HG02973 (cell line): ENCODE results near the gene RINT1.
"Not testable (repeated sequence)": the region's sequence is repeated elsewhere in the genome, so short reads cannot be mapped to it uniquely, and the experiment has no call there.

Experiments
- ATAC-seq: cut with Tn5 transposase; IDR thresholded peaks from one replicate; pipeline ENCODE4 v1.9.1; 2021; ENCODE audit warnings: moderate library complexity; ENCODE audit not compliant: unreplicated experiment

Gene RINT1

GRCh38 chr7:105531792-105532671 lies at the start of gene RINT1:
Gene RINT1, plus strand, starts transcription at chr7:105532201. Its CDS starts 115 bp downstream, at chr7:105532316.
- ATAC-seq, result peak; percentile 91

- no peak for ATAC-seq
Observed at GRCh38 chr7:105487579-105488571, 44.1 kb upstream of the RINT1 start.

GRCh38 chr7:105489409-105489808 lies 42.6 kb upstream of the RINT1 start:
- ATAC-seq, result no peak

- no peak for ATAC-seq
Observed at GRCh38 chr7:105493196-105493922, 38.6 kb upstream of the RINT1 start.

- ATAC-seq, result no peak
Observed at GRCh38 chr7:105493923-105494315, 38.1 kb upstream of the RINT1 start.

GRCh38 chr7:105496521-105496920 lies 35.5 kb upstream of the RINT1 start:
- no peak for ATAC-seq

GRCh38 chr7:105497016-105497415 lies 35.0 kb upstream of the RINT1 start:
- ATAC-seq, result no peak

- no peak for ATAC-seq
Observed at GRCh38 chr7:105502173-105502572, 29.8 kb upstream of the RINT1 start.

GRCh38 chr7:105512415-105512814 lies 19.6 kb upstream of the RINT1 start:
- ATAC-seq, result no peak

- no peak for ATAC-seq
Observed at GRCh38 chr7:105512926-105513526, 19.0 kb upstream of the RINT1 start.

- ATAC-seq, result not testable (repeated sequence)
Observed at GRCh38 chr7:105515610-105516009, 16.4 kb upstream of the RINT1 start.

- ATAC-seq, result no peak
Observed at GRCh38 chr7:105519353-105519752, 12.6 kb upstream of the RINT1 start.

- ATAC-seq, result not testable (repeated sequence)
Observed at GRCh38 chr7:105520620-105521019, 11.4 kb upstream of the RINT1 start.

GRCh38 chr7:105521027-105521716 lies 10.8 kb upstream of the RINT1 start:
- peak; percentile 18 for ATAC-seq

GRCh38 chr7:105521717-105522463 lies 10.1 kb upstream of the RINT1 start, which contains the start of gene PUS7:
Gene PUS7, minus strand, starts transcription at chr7:105522271. Its CDS starts 13,759 bp downstream, at chr7:105508512.
- ATAC-seq, result peak; percentile 80

- not testable (repeated sequence) for ATAC-seq
Observed at GRCh38 chr7:105524423-105524822, 7.6 kb upstream of the RINT1 start.

- ATAC-seq, result no peak
Observed at GRCh38 chr7:105524840-105525239, 7.2 kb upstream of the RINT1 start.

- not testable (repeated sequence) for ATAC-seq
Observed at GRCh38 chr7:105527737-105528136, 4.3 kb upstream of the RINT1 start.

- no peak for ATAC-seq
Observed at GRCh38 chr7:105530126-105530525, 1.9 kb upstream of the RINT1 start.
